HG03442 (cell line): ENCODE data around the gene NR6A1.

Experiments
- ATAC-seq: cut with Tn5 transposase; IDR thresholded peaks from one replicate; pipeline ENCODE4 v1.9.1; 2021; ENCODE audit warnings: mild to moderate bottlenecking, moderate library complexity; ENCODE audit not compliant: unreplicated experiment

The NR6A1 gene

DNA sequence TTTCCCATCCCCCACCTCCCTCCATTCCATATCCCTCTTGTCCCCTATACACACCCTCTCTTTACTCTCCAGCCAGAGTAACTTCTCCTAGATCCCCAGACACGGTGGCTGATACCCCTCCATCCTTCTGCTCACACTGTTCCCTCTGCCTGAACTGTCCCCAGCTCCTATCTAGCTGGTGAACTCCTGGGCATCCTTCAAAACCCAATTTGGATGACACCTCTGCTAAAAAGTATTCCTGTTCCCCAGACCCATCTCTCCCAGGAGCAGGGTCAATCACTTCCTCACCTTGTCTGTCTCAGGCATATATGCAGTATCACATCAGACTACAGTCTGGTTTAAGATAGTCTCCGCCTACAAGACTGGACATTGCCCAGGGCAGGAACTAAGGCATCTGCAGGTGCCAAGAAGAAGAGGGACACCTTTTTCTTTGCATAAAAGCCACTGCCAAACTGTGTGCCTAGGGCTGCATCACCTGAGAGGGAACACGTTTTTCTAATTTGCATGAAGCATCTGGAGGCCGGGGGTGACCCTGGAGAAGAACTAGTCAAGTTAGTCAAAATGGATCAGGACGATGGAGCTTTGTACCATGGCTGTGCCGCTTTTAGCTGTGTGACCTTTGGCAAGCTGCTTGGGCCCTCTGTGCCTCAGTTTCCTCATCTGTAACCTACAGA lies 291.0 kb downstream of the NR6A1 start:
- no peak for ATAC-seq

- no peak for ATAC-seq
Measured at GRCh38 chr9:124479371-124479770, 291.7 kb downstream of the NR6A1 start.

GRCh38 chr9:124478354-124478753 lies 292.8 kb downstream of the NR6A1 start:
- no peak for ATAC-seq

GRCh38 chr9:124477648-124478285 lies 293.3 kb downstream of the NR6A1 start:
- no peak for ATAC-seq

GRCh38 chr9:124477211-124477647 lies 293.9 kb downstream of the NR6A1 start:
- ATAC-seq = no peak

GRCh38 chr9:124475868-124476690 lies 295.0 kb downstream of the NR6A1 start:
- ATAC-seq = no peak

DNA sequence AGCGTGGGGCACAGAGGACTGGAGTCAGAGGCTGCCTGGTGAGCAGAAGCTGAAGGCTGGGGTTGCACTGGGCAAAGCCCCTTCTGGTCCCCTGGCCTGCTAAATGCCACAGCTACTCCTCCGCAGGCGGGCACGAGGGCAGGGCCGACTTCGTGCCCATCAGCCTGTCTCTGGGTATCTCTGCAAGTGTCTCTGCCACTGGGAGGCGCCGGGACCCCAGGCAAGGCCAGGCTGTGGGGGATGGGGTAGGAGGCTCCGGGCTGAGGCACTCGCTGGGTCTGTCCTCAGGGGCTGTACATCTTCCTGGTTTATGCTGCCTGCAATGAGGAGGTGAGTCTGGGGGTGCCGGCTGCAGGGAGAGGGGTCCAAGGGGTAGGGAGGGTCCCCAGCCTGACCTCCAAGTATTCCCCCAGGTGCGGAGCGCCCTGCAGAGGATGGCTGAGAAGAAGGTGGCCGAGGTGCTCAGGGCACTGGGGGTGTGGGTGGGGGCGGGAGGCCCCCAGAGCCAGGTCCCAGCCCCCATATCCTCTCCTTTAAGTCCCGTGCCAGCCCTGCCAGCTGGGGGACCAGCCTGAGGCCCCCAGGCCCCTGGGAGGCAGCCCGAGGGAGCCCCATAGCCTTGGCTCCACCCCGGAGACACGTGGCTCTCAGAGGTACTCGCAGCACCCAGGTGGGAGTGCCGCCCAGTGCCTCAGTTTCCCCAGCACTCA lies 295.8 kb downstream of the NR6A1 start:
- no peak for ATAC-seq

GRCh38 chr9:124474151-124474550 lies 297.0 kb downstream of the NR6A1 start:
- ATAC-seq = no peak

DNA sequence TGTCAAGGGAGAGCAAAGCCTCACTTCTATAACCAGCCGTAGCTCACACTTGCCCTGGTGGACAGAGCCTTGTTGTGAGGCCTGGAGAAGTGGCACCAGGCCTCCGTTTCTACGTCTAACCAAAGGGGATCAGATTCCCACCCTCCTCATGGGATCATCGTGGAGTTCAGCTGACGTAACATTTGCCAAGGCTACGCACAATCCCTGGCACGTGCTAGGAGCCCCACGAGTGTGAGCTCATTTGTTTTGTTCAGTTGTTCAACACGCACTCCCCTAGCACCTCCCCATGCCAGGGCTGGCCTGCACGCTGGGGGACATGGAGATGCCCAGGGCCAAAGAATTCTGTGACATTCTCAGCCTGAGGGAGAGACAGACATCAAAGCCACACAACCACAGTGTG lies 297.8 kb downstream of the NR6A1 start:
- no peak for ATAC-seq

DNA sequence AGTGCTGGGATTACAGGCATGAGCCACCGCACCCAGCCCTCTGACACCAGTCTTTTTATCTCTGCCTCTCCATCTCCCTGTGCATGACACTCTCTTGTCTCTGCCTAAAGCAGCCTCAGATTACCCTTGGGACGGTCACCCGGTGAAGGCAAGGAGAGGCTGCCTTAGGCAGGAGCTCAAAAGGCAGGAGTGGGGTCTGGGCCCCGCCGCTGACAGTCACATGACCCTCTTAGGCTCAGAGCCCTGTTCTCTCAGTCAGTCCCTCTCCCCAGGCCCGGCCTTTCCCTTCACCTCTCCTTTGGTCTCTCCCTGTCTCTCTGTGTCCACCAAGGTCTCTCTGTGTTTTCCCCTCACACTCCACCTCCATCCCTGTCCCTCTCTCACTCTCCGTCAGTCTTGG lies 298.3 kb downstream of the NR6A1 start:
- ATAC-seq = no peak

- ATAC-seq = no peak
Measured at GRCh38 chr9:124471761-124472160, 299.4 kb downstream of the NR6A1 start.

DNA sequence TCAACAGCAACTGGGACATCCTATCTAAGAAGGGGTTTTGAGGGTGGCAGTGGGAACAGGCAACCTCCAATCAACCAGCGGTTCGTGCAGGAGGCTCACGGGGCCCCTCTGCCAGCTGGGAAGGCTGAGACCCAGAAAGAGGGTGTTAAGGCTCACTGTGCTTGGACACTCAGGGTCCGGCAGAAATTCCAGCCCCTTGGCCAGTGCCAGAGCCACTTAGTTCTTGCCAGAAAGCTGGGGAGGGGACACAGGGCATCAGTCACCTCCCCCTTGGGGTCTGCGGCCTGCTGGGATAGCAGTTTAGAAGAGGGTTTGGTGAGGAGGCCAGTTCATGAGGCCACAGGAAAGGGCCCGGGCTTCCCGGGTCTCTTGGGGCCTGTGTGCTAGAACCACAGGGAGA lies 300.4 kb downstream of the NR6A1 start:
- ATAC-seq = no peak

- no peak for ATAC-seq
Measured at GRCh38 chr9:124470306-124470705, 300.8 kb downstream of the NR6A1 start.

DNA sequence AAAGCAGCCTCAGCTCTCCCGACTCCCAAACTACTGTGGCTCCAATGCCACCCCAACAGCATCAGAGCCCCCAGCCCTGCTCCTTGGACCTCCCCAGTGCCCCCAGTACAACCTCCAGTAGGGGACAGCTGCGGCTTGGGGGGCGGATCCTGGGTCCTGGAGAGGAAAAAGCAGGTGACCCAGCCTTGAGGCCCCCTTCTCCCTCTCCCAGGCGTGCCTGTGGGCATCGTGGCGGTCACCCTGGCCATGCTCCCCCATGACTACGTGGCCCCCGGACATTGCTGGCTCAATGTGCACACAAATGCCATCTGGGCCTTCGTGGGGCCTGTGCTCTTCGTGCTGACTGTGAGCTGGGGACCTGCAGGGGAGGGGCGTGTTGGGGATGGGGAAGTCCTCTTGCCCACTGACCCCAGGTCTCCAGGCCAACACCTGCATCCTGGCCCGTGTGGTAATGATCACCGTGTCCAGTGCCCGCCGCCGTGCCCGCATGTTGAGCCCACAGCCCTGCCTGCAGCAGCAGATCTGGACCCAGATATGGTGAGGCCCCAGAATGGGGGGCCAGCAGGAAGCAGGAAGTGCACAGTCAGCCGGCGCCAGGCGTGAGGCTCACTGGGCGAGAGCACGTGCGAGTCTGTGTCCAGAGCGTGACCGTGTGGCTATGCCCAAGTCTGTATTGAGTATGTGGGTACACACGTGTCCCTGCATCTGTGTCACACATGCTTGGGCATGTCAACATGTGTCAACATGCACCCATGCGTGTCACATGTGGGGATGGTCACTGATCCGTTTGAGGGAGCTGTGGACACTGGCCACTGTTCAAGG lies 301.9 kb downstream of the NR6A1 start:
- ATAC-seq = no peak

- no peak for ATAC-seq
Measured at GRCh38 chr9:124468061-124468740, 302.9 kb downstream of the NR6A1 start.

DNA sequence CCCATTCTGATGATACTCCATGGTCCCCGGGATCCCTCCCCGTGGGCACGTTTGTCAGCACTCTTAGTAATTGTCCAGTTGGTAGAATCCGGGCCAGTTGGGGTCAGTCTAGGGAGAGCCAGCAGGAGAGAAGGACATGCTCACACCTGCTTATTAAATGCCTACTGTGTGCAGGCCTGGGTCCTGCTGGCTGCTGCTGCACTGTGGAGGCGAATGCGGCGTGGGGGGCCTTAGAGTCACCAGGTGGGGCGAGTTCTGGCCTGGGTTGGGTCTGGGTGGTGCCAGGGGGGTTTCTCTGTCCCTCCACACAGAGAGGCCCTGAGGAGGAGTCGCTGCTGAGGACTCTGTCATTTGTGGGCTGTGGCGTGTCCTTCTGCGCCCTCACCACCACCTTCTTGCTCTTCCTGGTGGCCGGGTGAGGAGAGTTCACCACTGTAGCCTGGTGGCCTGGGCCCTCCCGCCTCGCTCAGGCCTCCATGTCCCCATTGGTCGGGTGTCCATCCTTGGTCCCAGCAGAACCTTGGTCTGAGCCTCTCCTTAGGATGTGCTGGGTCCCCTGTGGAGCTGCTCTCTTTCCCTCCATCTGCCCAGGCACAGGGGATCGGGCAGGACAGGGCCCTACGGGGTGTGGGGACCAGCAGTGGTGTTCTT lies 303.6 kb downstream of the NR6A1 start:
- no peak for ATAC-seq
